Body of pancreas (tissue), 4 donors: Measurements from ENCODE around the gene TOR1B. TPM values are rescaled to one million over a fixed set of nuclear protein-coding genes. Genes with fewer than 3 reads are reported as not detected.
"Not testable (repeated sequence)": the region's sequence is repeated elsewhere in the genome, so short reads cannot be mapped to it uniquely, and the experiment has no call there.

Source experiments
- ATAC-seq: fragments of 150-250 bp; one replicate; pipeline ENCODE4 v1.9.1; 2016
- DNase-seq, 4 donors: peaks; one replicate each; pipeline ENCODE4 v3.0.0-alpha.2; 2019
- H3K27ac ChIP-seq, 4 donors: fragments of 200-600 bp; sonication (generic); 1 replicate in 3 of 4; 2 replicates in 1 of 4; pipeline versions ENCODE4 v1.5.1 to v1.6.1; 2016 to 2019; ENCODE audit warnings: mild to moderate bottlenecking in 1 of 4, mixed read lengths in 1 of 4, moderate library complexity in 1 of 4
- H3K27me3 ChIP-seq, 2 donors: fragments of 200-600 bp; sonication (generic); one replicate each; pipeline ENCODE4 v1.6.0; 2016; ENCODE audit warnings: mild to moderate bottlenecking in 1 of 2
- H3K36me3 ChIP-seq, 2 donors: fragments of 200-600 bp; sonication (generic); replicated peaks in 1 of 2; 2 replicates each; pipeline ENCODE4 v1.5.1; 2016; ENCODE audit warnings: low read depth in 2 of 2; ENCODE audit not compliant: insufficient read depth in 1 of 2
- H3K4me1 ChIP-seq: fragments of 200-600 bp; sonication (generic); one replicate; pipeline ENCODE4 v1.6.0; 2016
- H3K4me3 ChIP-seq, 2 donors: fragments of 200-600 bp; sonication (generic); 1 replicate in 1 of 2; 2 replicates in 1 of 2; pipeline ENCODE4 v1.5.1; 2016 to 2019
- H3K9me3 ChIP-seq, 3 donors: fragments of 200-600 bp; sonication (generic); 1 replicate in 2 of 3; 2 replicates in 1 of 3; pipeline ENCODE4 v1.5.1; 2016
- POLR2A ChIP-seq, 3 donors: fragments of 450-650 bp; IDR thresholded peaks; one replicate each; pipeline ENCODE4 v1.6.1; 2016; ENCODE audit warnings: antibody characterized with exemption in 3 of 3, mild to moderate bottlenecking in 2 of 3
- WGBS, 2 donors: methylation state at CpG; one replicate each; pipeline ENCODE4 v1.1.5; 2017; 5-methylcytosine and 5-hydroxymethylcytosine counted together
- intact Hi-C: fragments of 100-400 bp; cut with DNase I; formaldehyde crosslinking; loops from one replicate; pipeline ENCODE4 v1.15.1; 2023
- total RNA-seq, 2 donors: library from RNA; depleted of rRNA; stranded (reverse); fragments of >200 nt; gene quantifications; one replicate each; pipeline ENCODE4 v1.1.0, GENCODE V29; 2016
- TF ChIP-seq, protein P1 (sequence below), 7 experiments: fragments of 450-650 bp in 4 of 7; fragments of 200-600 bp in 3 of 7; sonication (generic) in 3 of 7; IDR thresholded peaks; one replicate each; pipeline ENCODE4 v1.5.1; 2016 to 2019; ENCODE audit warnings: antibody characterized with exemption in 7 of 7

TOR1B gene
- total RNA-seq, 2 donors from 2014 or later = 9.6 to 19.2 TPM

DNA sequence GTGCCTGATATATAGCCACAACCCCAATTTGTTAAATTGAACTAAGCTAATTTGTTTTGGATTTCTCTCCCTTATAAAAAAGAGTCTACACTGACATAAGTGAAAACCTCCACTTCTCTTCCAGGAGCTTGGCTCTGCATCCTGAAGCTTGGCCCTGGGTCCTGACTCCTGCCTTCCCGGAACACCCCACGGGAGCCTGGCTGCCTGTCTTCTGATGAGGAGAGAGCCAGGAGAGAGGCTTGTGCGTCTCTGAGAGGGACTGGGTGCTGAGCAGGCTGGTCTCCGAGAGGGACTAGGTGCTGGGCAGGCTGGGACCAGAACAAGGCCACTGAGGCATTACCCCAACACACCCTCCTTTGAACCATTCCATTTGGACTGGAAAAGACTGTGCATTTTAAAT lies 43.7 kb upstream of the TOR1B start:
- Histone ChIP-seq H3K36me3 (no peaks in the 10 kb centered on the region), H3K4me1 (no peaks in the 10 kb centered on the region), H3K27ac (no peak overlapping the region), H3K4me3 (no peak overlapping the region), H3K9me3 (no peaks in the 10 kb centered on the region), H3K27me3 (no peaks in the 10 kb centered on the region)
- intact Hi-C loops = no loop called here
- WGBS, 2 donors = 66 to 76% methylated on average over 4 of the region's 4 CpGs
- ATAC-seq (no peak), DNase-seq (no peak)
- no peak for TF ChIP-seq POLR2A (IDR thresholded peaks at IDR 0.05)
- TF ChIP-seq, protein P1, sequence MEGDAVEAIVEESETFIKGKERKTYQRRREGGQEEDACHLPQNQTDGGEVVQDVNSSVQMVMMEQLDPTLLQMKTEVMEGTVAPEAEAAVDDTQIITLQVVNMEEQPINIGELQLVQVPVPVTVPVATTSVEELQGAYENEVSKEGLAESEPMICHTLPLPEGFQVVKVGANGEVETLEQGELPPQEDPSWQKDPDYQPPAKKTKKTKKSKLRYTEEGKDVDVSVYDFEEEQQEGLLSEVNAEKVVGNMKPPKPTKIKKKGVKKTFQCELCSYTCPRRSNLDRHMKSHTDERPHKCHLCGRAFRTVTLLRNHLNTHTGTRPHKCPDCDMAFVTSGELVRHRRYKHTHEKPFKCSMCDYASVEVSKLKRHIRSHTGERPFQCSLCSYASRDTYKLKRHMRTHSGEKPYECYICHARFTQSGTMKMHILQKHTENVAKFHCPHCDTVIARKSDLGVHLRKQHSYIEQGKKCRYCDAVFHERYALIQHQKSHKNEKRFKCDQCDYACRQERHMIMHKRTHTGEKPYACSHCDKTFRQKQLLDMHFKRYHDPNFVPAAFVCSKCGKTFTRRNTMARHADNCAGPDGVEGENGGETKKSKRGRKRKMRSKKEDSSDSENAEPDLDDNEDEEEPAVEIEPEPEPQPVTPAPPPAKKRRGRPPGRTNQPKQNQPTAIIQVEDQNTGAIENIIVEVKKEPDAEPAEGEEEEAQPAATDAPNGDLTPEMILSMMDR (IDR thresholded peaks at IDR 0.05) = no peak

DNA sequence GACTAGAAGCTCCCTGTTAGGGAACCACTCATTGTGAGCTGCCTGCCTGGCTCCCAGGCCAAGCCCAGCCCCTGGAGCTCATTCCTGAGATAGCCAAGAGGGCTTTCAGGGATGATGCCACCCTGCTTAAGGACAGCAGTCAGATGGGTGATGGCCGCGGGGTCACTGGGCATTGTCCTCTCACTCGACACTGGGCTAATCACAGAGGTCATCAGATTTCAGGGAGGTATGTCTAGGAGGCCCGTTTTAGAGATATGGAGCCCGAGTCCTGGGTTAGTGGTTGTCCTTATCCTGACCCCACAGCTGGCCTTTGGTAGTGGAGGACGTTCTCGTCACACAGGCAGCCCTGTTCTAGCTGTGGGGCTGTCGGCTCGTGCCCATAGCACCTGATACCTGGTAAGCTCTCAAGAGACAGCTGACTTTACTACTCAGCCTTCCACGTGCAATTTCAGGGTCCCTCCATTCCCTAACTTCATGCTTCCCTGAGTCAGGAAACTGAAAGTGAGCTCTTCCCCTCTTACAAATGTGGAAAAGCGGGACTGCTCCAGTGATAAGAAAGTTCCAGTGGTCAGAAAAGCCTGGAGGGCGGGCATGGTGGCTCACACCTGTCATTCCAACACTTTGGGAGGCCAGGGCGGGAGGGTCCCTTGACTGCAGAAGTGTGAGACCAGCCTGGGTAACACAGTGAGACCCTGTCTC lies 43.0 kb upstream of the TOR1B start:
- ATAC-seq = no peak
- intact Hi-C loops = no loop called here

DNA sequence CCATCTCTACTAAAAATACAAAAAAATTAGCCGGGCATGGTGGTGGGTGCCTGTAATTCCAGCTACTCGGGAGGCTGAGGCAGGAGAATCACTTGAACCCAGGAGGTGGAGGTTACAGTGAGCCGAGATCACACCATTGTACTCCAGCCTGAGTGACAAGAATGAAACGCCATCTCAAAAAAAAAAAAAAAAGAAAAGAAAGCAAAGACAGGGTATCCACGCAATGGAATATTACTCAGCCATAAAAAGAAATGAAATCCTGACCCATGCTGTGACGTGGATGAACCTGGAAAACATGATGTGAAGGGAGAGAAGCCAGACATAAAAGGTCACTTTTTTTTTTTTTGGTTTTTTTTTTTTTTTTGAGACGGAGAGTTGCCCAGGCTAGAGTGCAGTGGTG lies 42.2 kb upstream of the TOR1B start:
- ATAC-seq, DNase-seq, H3K27me3 ChIP-seq, H3K9me3 ChIP-seq, H3K4me1 ChIP-seq, intact Hi-C loops, H3K36me3 ChIP-seq, H3K4me3 ChIP-seq, H3K27ac ChIP-seq: not testable (repeated sequence)
- 80 to 81% methylated on average over 7 of the region's 7 CpGs for WGBS, 2 donors

More for the DNA sequence above, 43.0 kb upstream of the TOR1B start:
- Histone ChIP-seq H3K36me3 (no peaks in the 10 kb centered on the region), H3K27me3 (no peaks in the 10 kb centered on the region), H3K4me3 (no peak overlapping the region), H3K27ac (no peak overlapping the region), H3K9me3 (no peaks in the 10 kb centered on the region), H3K4me1 (no peaks in the 10 kb centered on the region)
- no peak for DNase-seq
- WGBS, 2 donors = 71 to 79% methylated on average over 6 to 13 of the region's 13 CpGs
- TF ChIP-seq, protein P1 (IDR thresholded peaks at IDR 0.05) = no peak
- no peak for TF ChIP-seq POLR2A (IDR thresholded peaks at IDR 0.05)

DNA sequence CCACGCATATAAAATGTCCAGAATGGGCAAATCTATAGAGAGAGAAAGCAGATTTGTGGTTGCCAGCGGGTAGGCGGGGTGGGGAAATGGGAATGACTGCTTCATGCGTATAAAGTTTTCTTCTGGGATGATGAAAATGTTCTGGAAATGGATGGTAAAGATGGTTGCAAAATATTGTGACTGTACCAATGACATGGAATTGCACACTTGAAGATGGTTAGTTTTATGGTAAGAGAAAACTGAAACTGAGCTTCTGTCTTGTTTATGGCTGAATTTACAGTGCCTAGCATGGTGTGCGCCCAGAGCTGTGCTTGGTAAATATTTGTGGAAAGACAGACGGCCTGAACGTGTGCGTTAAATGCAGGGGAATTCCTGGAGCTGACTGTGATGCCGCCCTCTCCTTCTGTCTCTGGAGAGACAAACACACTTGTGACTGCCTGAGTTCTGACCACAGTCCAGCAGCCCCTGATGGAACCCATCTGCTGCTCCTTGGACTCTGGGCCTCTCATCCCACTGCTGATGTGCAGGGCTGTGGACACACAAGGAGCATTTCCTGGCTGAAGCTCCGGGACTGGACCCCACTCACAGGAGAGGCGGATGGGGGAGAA lies 41.6 kb upstream of the TOR1B start:
- 65 to 66% methylated on average over 7 to 11 of the region's 11 CpGs for WGBS, 2 donors
- intact Hi-C loops = no loop called here
- DNase-seq (peak; percentile 24 to 39 (median 32)), ATAC-seq (peak; percentile 60)
- peak overlapping the region in 2 of 4 donors; percentile 28 to 47 for H3K27ac ChIP-seq
- TF ChIP-seq POLR2A (IDR thresholded peaks at IDR 0.05) = no peak
- TF ChIP-seq, protein P1 (IDR thresholded peaks at IDR 0.05) = no peak
- H3K36me3 ChIP-seq = no peaks in the 10 kb centered on the region
- no peaks in the 10 kb centered on the region for H3K27me3 ChIP-seq
- no peak overlapping the region for H3K4me3 ChIP-seq
- no peaks in the 10 kb centered on the region for H3K9me3 ChIP-seq
- H3K4me1 ChIP-seq = no peaks in the 10 kb centered on the region

DNA sequence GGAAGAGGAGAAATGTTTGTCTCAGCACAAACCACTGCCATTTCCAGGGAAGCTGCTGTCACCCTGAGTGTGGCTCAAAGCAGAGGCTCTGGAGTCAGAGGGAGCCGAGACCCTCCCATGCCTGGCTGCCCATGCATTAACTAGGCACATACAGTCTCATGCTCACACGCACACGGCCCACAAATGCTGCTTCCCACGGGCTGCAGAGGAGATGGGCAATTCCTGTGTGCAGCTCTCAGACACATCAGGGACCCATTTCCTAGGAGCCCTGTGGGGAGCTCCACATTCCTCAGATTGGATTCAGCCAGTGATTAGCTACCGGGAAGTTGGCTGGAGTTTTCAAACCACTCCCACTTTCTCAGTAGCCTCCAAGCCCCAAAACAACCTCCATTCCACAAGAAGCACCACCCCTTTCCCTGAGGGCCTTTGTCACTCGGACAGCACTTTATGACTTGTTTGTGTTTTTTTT lies 41.0 kb upstream of the TOR1B start:
- no peaks in the 10 kb centered on the region for H3K36me3 ChIP-seq
- peak in 1 of 4 donors; percentile 37 for DNase-seq
- TF ChIP-seq, protein P1 (IDR thresholded peaks at IDR 0.05) = no peak
- no peak for TF ChIP-seq POLR2A (IDR thresholded peaks at IDR 0.05)
- H3K27me3 ChIP-seq = no peaks in the 10 kb centered on the region
- no peaks in the 10 kb centered on the region for H3K9me3 ChIP-seq
- H3K4me3 ChIP-seq = no peak overlapping the region
- WGBS, 2 donors = 35 to 40% methylated on average over 3 to 6 of the region's 6 CpGs
- no peaks in the 10 kb centered on the region for H3K4me1 ChIP-seq
- intact Hi-C loops = no loop called here
- peak overlapping the region in 2 of 4 donors; percentile 28 to 47 for H3K27ac ChIP-seq
- ATAC-seq = no peak

DNA sequence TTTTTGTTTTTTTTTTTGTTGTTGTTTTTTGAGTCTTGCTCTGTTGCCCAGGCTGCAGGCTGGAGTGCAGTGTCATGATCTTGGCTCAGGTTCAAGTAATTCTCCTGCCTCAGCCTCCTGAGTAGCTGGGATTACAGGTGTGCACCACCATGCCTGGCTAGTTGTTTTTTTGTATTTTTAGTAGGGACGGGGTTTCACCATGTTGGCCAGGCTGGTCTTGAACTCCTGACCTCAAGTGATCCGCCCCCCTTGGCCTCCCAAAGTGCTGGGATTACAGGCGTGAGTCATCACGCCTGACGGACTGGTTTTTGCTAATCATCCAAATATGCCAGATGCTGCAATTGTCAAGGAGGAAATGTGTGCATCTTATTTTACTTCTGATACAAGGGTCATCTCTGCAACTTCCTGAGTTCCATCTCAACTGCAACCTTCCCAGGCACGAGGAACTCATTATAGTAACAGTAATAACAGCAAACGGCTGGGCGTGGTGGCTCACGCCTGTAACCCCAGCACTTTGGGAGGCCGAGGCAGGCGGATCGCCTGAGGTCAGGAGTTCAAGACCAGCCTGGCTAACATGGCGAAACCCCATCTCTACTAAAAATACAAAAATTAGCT lies 40.5 kb upstream of the TOR1B start:
- DNase-seq (peak in 1 of 4 donors; percentile 43), ATAC-seq (peak; percentile 30)
- H3K36me3 ChIP-seq, H3K9me3 ChIP-seq, H3K4me3 ChIP-seq, H3K27me3 ChIP-seq, H3K4me1 ChIP-seq, intact Hi-C loops: not testable (repeated sequence)
- 63 to 73% methylated on average over 13 of the region's 13 CpGs for WGBS, 2 donors
- peak overlapping the region in 2 of 4 donors; percentile 37 to 47 for H3K27ac ChIP-seq
